ENCODE results near the gene KDM2A.
A peak's percentile ranks its signal among the peaks of the same experiment; 100 is the strongest.

The KDM2A gene

GRCh38 chr11:67266449-67267187 is 147.6 kb downstream of the KDM2A start, which contains the start of gene GRK2:
Gene GRK2, plus strand, starts transcription at chr11:67266473. Its CDS starts 227 bp downstream, at chr11:67266700.
- TF ChIP-seq CTCF (conservative IDR thresholded peaks at IDR 0.05), result no peak
- H3K27ac ChIP-seq, result peak within 1 kb of the TSS; percentile 100

- no peak for TF ChIP-seq CTCF (conservative IDR thresholded peaks at IDR 0.05)
- peak overlapping the region; percentile 100 for H3K27ac ChIP-seq
Observed at GRCh38 chr11:67267188-67268080, 148.4 kb downstream of the KDM2A start.

GRCh38 chr11:67268081-67268961 is 149.3 kb downstream of the KDM2A start:
- TF ChIP-seq CTCF (conservative IDR thresholded peaks at IDR 0.05), result no peak
- peak overlapping the region; percentile 100 for H3K27ac ChIP-seq

GRCh38 chr11:67268962-67269268 is 149.9 kb downstream of the KDM2A start:
- no peak for TF ChIP-seq CTCF (conservative IDR thresholded peaks at IDR 0.05)
- H3K27ac ChIP-seq, result peak overlapping the region; percentile 100

- no peak for TF ChIP-seq CTCF (conservative IDR thresholded peaks at IDR 0.05)
- H3K27ac ChIP-seq, result peak overlapping the region; percentile 100
Observed at GRCh38 chr11:67269401-67270255, 150.6 kb downstream of the KDM2A start.

DNA sequence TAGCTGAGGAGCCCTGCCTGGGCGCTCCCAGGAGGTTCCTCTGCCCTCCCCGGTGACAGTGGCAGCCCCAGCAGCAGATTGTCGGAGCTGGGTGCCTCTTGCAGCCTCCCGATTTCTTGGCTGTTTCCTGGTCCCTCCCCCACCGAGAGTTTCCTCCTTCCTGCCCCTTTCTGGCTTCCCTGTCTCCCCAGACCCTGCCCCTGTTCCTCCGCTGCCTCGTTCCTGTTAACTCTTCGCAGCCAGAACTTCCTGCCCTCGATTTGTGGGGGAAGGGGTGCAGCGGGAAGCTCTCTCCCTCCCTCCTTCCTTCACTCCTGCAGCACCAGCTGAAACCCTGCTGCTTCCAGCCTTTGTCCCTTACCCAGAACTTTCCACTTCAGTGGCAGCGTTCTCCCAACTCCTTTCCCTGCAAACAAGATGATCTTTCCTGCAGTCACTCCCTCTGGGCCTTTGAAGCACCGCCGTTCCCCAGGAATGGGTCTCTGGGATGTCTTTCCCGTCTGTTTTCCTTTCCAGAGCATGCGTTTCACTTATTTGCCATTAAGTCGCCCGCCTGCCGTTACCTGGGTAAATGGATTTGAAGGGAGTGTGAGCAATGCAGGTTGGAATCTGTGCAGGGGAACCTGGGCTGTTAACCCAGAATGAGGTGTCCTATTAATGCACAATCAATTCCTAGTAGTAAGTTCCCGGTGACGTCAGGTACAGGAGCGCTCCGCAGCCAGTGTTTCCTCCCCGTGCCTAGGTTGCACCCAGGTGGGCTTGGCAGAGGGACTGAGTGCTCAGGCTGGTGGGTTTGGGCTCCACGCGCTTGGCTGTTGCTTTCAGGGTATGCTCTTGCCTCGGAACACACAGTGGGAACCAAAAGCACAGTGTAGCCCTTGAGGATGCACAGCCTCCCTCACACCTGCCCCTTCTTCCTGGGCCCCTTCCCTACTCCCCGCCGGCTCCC is 151.5 kb downstream of the KDM2A start:
- TF ChIP-seq CTCF (conservative IDR thresholded peaks at IDR 0.05), result no peak
- H3K27ac ChIP-seq, result peak overlapping the region; percentile 100
